Activated CD4-positive, alpha-beta memory T cell treated with anti-CD3 and anti-CD28 coated beads for 36 hours (primary cell): ENCODE results near the gene CHST12. TPM values are rescaled to one million over a fixed set of nuclear protein-coding genes. Genes with fewer than 3 reads are reported as not detected.

Experiments used
- total RNA-seq, 2 experiments: library from RNA; stranded (reverse); gene quantifications; one replicate each; pipeline ENCODE4 v1.2.3, GENCODE V29; 2021

CHST12 gene
- total RNA-seq, 2 experiments from 2014 or later, result 3.7 to 3.9 TPM

Other genes starting within 250 kb of the CHST12 start
- 10 to 100 TPM; 44.4 to 47.8 TPM for gene MAD1L1, start 170.7 kb upstream of the CHST12 start, total RNA-seq
- gene MRM2, start 161.4 kb upstream of the CHST12 start, total RNA-seq, result 10 to 100 TPM; 25.5 to 26.9 TPM
- gene NUDT1, start 161.4 kb upstream of the CHST12 start, total RNA-seq, result 100 to 1,000 TPM; 112 to 114 TPM
- 10 to 100 TPM; 35.4 to 40.2 TPM for gene SNX8, start 89.2 kb upstream of the CHST12 start, total RNA-seq
- gene EIF3B, start 48.8 kb upstream of the CHST12 start, total RNA-seq, result 100 to 1,000 TPM; 179 to 182 TPM
- not detected for gene GRIFIN, start 72.8 kb downstream of the CHST12 start, total RNA-seq
- 10 to 100 TPM; 33.0 to 33.1 TPM for gene LFNG, start 116.2 kb downstream of the CHST12 start, total RNA-seq
- 10 to 100 TPM; 33.5 to 33.6 TPM for gene BRAT1, start 151.9 kb downstream of the CHST12 start, total RNA-seq
- 10 to 100 TPM in 1 of 2 experiments, 1 to 10 TPM in 1; 8.5 to 10.7 TPM for gene IQCE, start 155.4 kb downstream of the CHST12 start, total RNA-seq
- 10 to 100 TPM; 13.5 to 14.8 TPM for gene TTYH3, start 228.4 kb downstream of the CHST12 start, total RNA-seq